Measurements from ENCODE around the gene ENG.
"Not testable (repeated sequence)": the region's sequence is repeated elsewhere in the genome, so short reads cannot be mapped to it uniquely, and the experiment has no call there.

Gene ENG

DNA sequence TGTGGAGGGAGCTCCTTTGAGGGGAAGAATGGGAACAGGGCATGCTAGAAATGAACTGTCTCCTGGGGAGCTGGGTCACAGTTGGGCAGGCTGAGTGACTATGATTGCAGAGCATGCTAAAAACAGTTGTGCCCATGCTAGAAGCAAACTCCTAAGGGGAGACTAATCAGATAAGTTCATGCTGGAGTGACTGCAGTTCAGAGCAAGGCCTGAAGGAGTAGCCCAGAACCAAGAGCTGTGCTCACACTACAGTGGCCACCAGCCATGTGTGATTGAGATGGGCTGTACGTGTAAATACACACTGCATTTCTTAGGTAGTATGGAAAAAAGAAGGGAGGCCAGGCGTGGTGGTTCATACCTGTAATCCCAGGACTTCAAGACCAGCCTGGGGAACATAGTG is 33.3 kb upstream of the ENG start:
- Histone ChIP-seq H3K27me3 (ENCODE audit: control insufficient read depth, insufficient read depth, low read length) (no peaks in the 10 kb centered on the region), H3K9me3 (ENCODE audit: control insufficient read depth, insufficient read depth, low read length) (no peaks in the 10 kb centered on the region), H3K4me3 (ENCODE audit: low read depth, low read length) (no peak overlapping the region), H3K4me1 (ENCODE audit: control insufficient read depth, insufficient read depth, low read length) (no peaks in the 10 kb centered on the region), H3K36me3 (ENCODE audit: control insufficient read depth, insufficient read depth, low read length) (peaks cover 14% of the 10 kb centered on the region), H3K9ac (ENCODE audit: low read depth, low read length) (no peak overlapping the region)

DNA sequence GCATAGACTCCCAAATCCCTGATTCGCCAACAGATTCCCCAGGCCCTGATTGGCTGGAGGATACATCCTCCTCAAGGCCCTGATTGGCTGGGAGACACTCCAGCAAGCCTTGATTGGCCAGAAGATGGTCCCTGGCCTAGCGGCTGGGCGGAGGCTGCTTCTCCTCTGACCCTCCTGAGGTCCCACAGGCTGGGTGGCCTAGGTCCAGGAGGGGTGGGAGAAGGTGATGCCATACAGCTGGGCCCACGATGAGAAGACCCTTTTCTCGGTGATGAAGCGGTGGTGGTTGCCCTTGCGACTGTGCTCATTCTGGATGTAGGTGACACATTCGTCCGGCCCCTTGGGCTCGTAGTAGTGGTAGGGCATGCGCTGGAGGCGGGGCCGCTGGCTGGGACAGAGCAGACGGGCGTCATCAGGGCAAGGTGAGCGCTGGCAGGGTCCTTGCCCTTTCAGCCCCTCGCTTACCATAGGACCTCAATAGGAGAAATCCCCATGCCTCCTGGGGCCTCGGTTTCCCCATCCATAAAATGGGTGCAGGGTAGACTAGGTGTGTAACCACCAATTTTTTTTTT is 32.0 kb upstream of the ENG start:
- Histone ChIP-seq H3K4me3 (ENCODE audit: low read depth, low read length) (no peak overlapping the region), H3K27me3 (ENCODE audit: control insufficient read depth, insufficient read depth, low read length) (no peaks in the 10 kb centered on the region), H3K9ac (ENCODE audit: low read depth, low read length) (no peak overlapping the region), H3K9me3 (ENCODE audit: control insufficient read depth, insufficient read depth, low read length) (no peaks in the 10 kb centered on the region), H3K4me1 (ENCODE audit: control insufficient read depth, insufficient read depth, low read length) (no peaks in the 10 kb centered on the region), H3K36me3 (ENCODE audit: control insufficient read depth, insufficient read depth, low read length) (peaks cover 11% of the 10 kb centered on the region)

DNA sequence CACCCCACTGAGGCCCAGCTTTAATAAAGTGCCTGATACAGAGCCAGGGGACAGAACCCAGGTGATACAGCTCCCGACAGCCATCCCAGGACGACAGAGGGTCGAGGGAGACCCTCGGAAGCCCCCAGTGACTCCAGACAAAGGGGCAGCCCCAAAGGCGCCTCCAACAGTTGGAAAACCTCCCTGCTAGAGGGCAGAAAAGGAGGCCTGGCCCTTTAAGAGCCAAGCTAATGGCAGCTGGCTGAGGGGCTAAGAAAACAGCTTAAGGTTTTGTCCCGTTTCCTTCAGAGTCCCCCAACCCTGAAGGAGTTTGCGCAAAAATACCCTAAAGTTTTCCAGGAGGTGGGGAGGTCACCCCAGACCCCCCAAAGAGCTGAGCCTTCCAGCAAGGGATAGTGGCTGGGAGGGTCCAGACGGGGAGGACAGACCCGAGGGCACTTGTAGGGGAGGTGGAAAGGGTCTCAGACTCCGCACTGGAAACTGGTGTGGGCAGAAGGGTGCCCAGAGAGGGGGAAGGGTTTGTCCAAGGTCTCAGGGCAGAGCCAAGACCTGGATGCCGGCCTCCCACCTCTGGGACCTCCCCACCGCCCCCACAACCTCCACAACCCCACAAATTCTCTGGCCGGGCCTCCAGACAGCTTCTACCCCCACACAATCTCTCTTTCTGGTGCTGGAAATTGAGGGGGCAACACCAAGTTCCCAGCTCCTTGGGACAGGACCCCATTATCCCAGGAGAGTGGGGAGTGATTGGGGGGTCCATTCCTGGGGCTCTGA is 31.2 kb upstream of the ENG start:
- Histone ChIP-seq H3K4me3 (ENCODE audit: low read depth, low read length) (no peak overlapping the region), H3K9me3 (ENCODE audit: control insufficient read depth, insufficient read depth, low read length) (no peaks in the 10 kb centered on the region), H3K36me3 (ENCODE audit: control insufficient read depth, insufficient read depth, low read length) (peaks cover 8% of the 10 kb centered on the region), H3K9ac (ENCODE audit: low read depth, low read length) (no peak overlapping the region), H3K27me3 (ENCODE audit: control insufficient read depth, insufficient read depth, low read length) (no peaks in the 10 kb centered on the region), H3K4me1 (ENCODE audit: control insufficient read depth, insufficient read depth, low read length) (no peaks in the 10 kb centered on the region)

DNA sequence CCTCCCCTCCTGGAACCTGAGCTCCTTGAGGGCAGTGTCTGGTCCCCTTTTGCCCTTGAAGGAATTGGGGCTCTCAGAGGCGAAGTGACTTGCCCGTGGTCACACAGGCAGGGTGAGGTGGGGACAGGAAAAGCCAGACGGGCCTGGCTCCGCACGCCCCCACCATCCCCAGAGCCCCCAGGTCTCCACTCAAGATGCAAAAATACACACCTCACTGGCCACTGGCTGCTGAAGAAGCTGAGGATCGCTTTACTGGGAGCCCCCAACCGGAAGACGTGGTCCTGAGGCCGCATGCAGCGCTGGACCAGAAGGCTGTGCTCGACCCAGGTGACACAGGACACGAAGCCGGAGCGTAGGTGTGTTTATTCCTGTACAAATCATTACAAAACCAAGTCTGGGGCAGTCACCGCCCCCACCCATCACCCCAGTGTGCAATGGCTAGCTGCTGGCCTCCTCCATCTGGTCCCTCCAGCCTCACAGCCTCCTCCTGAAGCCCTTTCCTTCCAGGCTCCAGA is 30.6 kb upstream of the ENG start:
- Histone ChIP-seq H3K9ac (ENCODE audit: low read depth, low read length) (no peak overlapping the region), H3K4me1 (ENCODE audit: control insufficient read depth, insufficient read depth, low read length) (no peaks in the 10 kb centered on the region), H3K27me3 (ENCODE audit: control insufficient read depth, insufficient read depth, low read length) (no peaks in the 10 kb centered on the region), H3K36me3 (ENCODE audit: control insufficient read depth, insufficient read depth, low read length) (peaks cover 7% of the 10 kb centered on the region), H3K4me3 (ENCODE audit: low read depth, low read length) (no peak overlapping the region), H3K9me3 (ENCODE audit: control insufficient read depth, insufficient read depth, low read length) (no peaks in the 10 kb centered on the region)

DNA sequence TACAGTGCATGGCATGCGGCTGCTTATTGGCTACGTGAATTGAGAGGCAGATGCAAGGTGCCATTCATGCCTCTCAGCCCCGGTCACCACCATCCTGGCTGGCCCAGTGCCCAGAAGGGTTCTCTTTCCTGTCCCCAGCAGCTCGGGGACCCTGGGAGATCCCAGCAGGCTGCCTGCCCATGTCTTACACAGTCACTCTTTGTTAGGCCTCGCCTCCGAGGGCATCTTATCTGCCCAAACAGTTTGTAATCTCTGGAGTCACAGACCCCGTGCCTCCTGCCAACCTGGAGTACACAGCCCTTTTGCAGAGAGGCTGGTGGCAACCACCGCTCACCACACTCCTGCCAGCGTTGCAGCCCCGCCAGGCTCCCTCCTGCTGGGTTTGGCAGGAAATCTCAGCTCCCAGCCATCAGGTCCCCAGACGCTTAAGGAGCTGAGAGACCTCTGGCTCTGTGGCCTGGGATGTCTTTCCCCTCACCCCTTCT is 30.0 kb upstream of the ENG start:
- H3K4me3 ChIP-seq (ENCODE audit: low read depth, low read length): no peak overlapping the region
- H3K36me3 ChIP-seq (ENCODE audit: control insufficient read depth, insufficient read depth, low read length): peaks cover 7% of the 10 kb centered on the region
- H3K9ac ChIP-seq (ENCODE audit: low read depth, low read length): no peak overlapping the region
- no peaks in the 10 kb centered on the region for H3K9me3 ChIP-seq (ENCODE audit: control insufficient read depth, insufficient read depth, low read length)
- H3K4me1 ChIP-seq (ENCODE audit: control insufficient read depth, insufficient read depth, low read length): no peaks in the 10 kb centered on the region
- no peaks in the 10 kb centered on the region for H3K27me3 ChIP-seq (ENCODE audit: control insufficient read depth, insufficient read depth, low read length)

DNA sequence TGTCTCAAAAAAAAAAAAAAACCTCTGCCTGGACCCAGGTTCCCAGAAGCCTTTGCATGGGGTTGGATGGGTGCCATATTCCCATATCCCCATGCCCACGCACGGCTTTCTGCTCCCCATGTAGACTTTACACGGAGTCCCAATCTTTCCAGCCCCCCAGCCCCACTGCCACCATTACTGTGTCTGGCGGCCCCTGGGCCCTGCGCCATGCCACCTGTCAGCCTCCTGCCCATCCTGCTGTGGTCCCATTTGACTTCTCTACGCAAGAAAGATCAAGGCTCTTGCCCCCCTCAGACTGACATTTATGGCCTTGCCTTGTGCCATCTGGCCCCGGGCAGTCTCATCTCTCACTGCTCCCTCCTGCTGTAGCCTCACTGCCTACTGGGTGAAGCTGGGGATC is 29.5 kb upstream of the ENG start:
- Histone ChIP-seq H3K9me3 (ENCODE audit: control insufficient read depth, insufficient read depth, low read length) (no peaks in the 10 kb centered on the region), H3K27me3 (ENCODE audit: control insufficient read depth, insufficient read depth, low read length) (no peaks in the 10 kb centered on the region), H3K4me1 (ENCODE audit: control insufficient read depth, insufficient read depth, low read length) (no peaks in the 10 kb centered on the region), H3K36me3 (ENCODE audit: control insufficient read depth, insufficient read depth, low read length) (peaks cover 7% of the 10 kb centered on the region), H3K9ac (ENCODE audit: low read depth, low read length) (no peak overlapping the region), H3K4me3 (ENCODE audit: low read depth, low read length) (no peak overlapping the region)

DNA sequence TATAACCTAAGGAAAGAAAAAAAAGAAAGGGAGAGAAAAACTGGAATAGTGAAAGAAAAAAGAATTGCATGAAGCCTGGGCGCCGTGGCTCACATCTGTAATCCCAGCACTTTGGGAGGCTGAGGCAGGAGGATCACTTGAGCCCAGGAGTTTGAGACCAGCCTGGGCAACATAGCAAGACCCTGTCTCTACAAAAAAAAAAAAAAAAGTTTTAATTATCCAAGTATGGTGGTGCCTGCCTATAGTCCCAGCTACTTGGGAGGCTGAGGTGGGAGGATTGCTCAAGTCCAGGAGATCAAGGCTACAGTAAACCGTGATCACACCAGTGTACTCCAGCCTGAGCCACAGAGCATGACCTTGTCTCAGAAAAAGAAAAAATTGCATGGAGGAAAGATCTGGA is 27.3 kb upstream of the ENG start:
- H3K4me1 ChIP-seq (ENCODE audit: control insufficient read depth, insufficient read depth, low read length); H3K36me3 ChIP-seq (ENCODE audit: control insufficient read depth, insufficient read depth, low read length); H3K9me3 ChIP-seq (ENCODE audit: control insufficient read depth, insufficient read depth, low read length); H3K27me3 ChIP-seq (ENCODE audit: control insufficient read depth, insufficient read depth, low read length); H3K4me3 ChIP-seq (ENCODE audit: low read depth, low read length); H3K9ac ChIP-seq (ENCODE audit: low read depth, low read length): not testable (repeated sequence)

DNA sequence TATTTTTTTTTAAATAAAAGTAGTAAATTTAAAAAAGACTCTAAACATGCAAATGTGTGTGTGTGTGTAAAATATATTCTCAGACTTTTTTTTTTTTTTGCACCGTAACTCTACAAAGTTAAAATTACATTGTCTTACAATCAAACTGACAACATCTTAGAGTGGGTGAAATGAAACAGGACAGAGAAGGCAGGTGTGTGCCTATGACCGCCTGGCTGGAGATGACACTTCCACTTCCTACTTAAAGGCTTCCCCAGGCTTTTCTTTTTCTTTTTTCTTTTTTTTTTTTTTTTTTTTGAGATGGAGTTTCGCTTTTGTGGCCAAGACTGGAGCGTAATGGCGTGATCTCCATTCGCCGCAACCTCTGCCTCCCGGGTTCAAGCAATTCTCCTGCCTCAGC is 25.7 kb upstream of the ENG start:
- Histone ChIP-seq H3K36me3 (ENCODE audit: control insufficient read depth, insufficient read depth, low read length) (peaks cover 2% of the 10 kb centered on the region), H3K4me3 (ENCODE audit: low read depth, low read length) (no peak overlapping the region), H3K9ac (ENCODE audit: low read depth, low read length) (no peak overlapping the region), H3K9me3 (ENCODE audit: control insufficient read depth, insufficient read depth, low read length) (no peaks in the 10 kb centered on the region), H3K27me3 (ENCODE audit: control insufficient read depth, insufficient read depth, low read length) (peaks cover 3% of the 10 kb centered on the region), H3K4me1 (ENCODE audit: control insufficient read depth, insufficient read depth, low read length) (no peaks in the 10 kb centered on the region)

DNA sequence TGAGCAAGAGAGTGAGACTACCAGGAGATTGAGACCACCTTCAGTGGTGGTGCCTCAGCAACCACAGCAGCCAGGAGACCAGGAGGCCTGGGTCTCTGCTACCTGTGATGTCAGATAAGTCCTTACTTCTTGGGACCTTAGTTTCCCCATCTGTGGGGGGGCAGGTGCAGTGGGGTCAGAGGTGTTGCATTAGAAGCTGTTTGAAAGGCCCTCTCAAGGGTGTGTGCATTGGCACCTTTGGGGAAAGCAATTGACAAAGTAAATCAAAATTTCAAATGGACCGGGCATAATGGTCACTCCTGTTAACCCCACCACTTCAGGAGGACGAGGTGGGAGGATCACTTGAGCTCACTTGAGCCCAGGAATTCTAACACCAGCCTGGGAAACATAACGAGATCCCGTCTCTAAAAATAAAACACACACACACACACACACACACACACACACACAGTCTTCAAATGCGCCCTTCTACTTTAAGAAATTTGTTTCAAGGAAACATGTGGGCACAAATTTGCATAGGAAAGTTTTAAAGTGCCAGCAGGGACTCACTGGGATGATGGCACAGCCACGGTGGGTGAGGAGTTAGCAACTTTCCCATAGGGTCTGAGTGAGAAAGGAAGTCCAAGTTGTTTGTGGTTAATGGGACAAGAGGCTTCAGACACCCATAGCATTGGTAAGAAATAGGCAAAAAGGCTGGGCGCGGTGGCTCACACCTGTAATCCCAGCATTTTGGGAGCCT is 24.4 kb upstream of the ENG start:
- Histone ChIP-seq H3K4me1 (ENCODE audit: control insufficient read depth, insufficient read depth, low read length) (no peaks in the 10 kb centered on the region), H3K36me3 (ENCODE audit: control insufficient read depth, insufficient read depth, low read length) (no peaks in the 10 kb centered on the region), H3K9ac (ENCODE audit: low read depth, low read length) (no peak overlapping the region), H3K27me3 (ENCODE audit: control insufficient read depth, insufficient read depth, low read length) (peaks cover 3% of the 10 kb centered on the region), H3K4me3 (ENCODE audit: low read depth, low read length) (no peak overlapping the region), H3K9me3 (ENCODE audit: control insufficient read depth, insufficient read depth, low read length) (no peaks in the 10 kb centered on the region)

DNA sequence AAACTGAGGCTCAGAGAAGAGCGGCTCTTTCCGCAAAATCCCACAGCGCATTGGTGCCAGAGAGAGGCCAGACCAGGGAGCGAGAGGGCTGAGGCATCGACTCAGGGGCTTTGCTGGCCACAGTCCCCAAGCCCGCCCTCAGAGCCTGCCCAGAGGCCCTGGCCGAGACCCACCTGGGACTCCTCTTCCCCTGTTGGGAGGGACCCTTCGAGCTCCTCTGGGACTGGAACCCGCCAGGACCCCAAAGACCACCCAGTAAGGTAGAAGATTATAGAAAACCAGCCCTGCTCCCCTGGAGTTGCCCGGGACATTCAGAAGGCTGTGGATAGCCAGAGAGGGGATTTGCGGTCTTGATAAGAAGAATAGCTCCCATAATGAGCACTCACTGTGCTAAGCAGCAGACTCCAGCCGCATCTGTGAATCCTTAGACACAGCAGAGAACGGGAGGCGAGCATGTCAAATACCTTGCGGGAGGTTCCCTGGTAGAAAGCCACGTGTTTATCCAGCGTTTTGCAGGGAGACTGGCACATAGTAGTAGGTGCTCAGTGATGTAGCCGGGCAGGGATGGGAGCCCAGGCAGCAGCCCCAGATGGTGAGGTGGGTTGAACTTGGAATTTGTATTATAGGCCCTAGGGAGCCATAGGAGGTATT is 23.7 kb upstream of the ENG start:
- Histone ChIP-seq H3K9me3 (ENCODE audit: control insufficient read depth, insufficient read depth, low read length) (no peaks in the 10 kb centered on the region), H3K4me1 (ENCODE audit: control insufficient read depth, insufficient read depth, low read length) (no peaks in the 10 kb centered on the region), H3K4me3 (ENCODE audit: low read depth, low read length) (peak overlapping the region; percentile 79), H3K36me3 (ENCODE audit: control insufficient read depth, insufficient read depth, low read length) (no peaks in the 10 kb centered on the region), H3K9ac (ENCODE audit: low read depth, low read length) (peak overlapping the region; percentile 76), H3K27me3 (ENCODE audit: control insufficient read depth, insufficient read depth, low read length) (peaks cover 3% of the 10 kb centered on the region)

DNA sequence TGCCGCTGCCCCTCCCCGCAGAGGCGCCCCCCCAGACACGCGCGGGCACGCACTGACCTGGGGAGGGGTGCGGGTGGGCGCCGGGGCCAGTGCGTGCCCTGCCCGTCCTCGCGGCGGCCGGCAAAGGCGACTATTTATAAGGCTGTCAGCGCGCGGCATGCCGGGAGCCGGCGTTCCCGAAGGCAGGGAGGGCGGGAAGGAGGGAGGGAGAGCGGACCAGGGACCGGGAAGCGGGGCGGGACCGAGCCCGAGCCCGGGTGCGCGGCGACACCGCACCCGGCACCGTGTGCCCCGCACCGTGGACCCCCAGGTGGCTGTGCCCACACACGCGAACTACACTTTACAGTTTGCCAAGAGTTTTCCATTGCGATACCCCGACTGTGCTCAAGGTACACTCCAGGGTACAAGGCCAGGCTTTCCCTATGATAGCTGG is 23.1 kb upstream of the ENG start, which contains the start of gene AK1:
Gene AK1 (minus strand): TSS at position 110 of the 433 bp plus-strand sequence. CDS start 3,058 bp downstream, outside the sequence.
- peak within 1 kb of the TSS; percentile 79 for H3K4me3 ChIP-seq (ENCODE audit: low read depth, low read length)
- H3K27me3 ChIP-seq (ENCODE audit: control insufficient read depth, insufficient read depth, low read length): peaks cover 3% of the 10 kb centered on the region
- H3K36me3 ChIP-seq (ENCODE audit: control insufficient read depth, insufficient read depth, low read length): no peaks in the 10 kb centered on the region
- peak within 1 kb of the TSS; percentile 76 for H3K9ac ChIP-seq (ENCODE audit: low read depth, low read length)
- H3K9me3 ChIP-seq (ENCODE audit: control insufficient read depth, insufficient read depth, low read length): no peaks in the 10 kb centered on the region
- no peaks in the 10 kb centered on the region for H3K4me1 ChIP-seq (ENCODE audit: control insufficient read depth, insufficient read depth, low read length)

All from iPS-15b (cell line).